Mucosa of descending colon (tissue), 3 donors: ENCODE measurements around the gene TRIO. TPM values are rescaled to one million over a fixed set of nuclear protein-coding genes. Genes with fewer than 3 reads are reported as not detected.

Experiments used
- ATAC-seq: fragments of 200-7000 bp; cut with Tn5 transposase; one replicate; pipeline ENCODE4 v1.9.1; 2020; ENCODE audit warnings: mild to moderate bottlenecking, moderate library complexity
- DNase-seq, 3 donors: peaks; one replicate each; pipeline ENCODE4 v3.0.0-alpha.2; 2020
- H3K36me3 ChIP-seq: fragments of 200-600 bp; one replicate; pipeline ENCODE4 v1.8.0; 2021; ENCODE audit warnings: low read depth, mild to moderate bottlenecking
- H3K4me1 ChIP-seq: fragments of 200-600 bp; one replicate; pipeline ENCODE4 v1.8.0; 2021; ENCODE audit warnings: low read depth, mild to moderate bottlenecking
- H3K4me3 ChIP-seq: fragments of 200-600 bp; one replicate; pipeline ENCODE4 v1.8.0; 2021; ENCODE audit warnings: mild to moderate bottlenecking
- H3K9me3 ChIP-seq: fragments of 200-600 bp; one replicate; pipeline ENCODE4 v1.8.0; 2021; ENCODE audit warnings: mild to moderate bottlenecking
- intact Hi-C, 2 donors: fragments of 100-400 bp; cut with DNase I in 1 of 2; cut with micrococcal nuclease in 1 of 2; formaldehyde crosslinking; loops; one replicate each; pipeline versions ENCODE4 v1.11.0 to v1.11.1; 2022; cut with DNase I, micrococcal nuclease
- total RNA-seq, 3 donors: library from RNA; stranded (reverse); fragmentation: NEBNext Ultra II Directional in 2 of 3; extraction: Animal tissue kit (Norgen Biotek cat#: 25700) in 2 of 3; gene quantifications; one replicate each; pipeline versions ENCODE4 v1.2.1 to v1.2.4, GENCODE V29; 2021 to 2023
- TF ChIP-seq, protein P1 (sequence below): fragments of 200-600 bp; IDR thresholded peaks from one replicate; pipeline ENCODE4 v1.8.0; 2022; ENCODE audit warnings: antibody characterized with exemption, mild to moderate bottlenecking
- donor health status: DM: no; HTN: no; CAD: no; lungs with moderate emphysema.
- donor health status: DM: no; HTN: no; CAD: no.
- donor health status: DM: no; HTN: yes; CAD: no.

TRIO gene
- total RNA-seq, 3 donors from 2014 or later, result 164 to 231 (median 168) TPM

DNA sequence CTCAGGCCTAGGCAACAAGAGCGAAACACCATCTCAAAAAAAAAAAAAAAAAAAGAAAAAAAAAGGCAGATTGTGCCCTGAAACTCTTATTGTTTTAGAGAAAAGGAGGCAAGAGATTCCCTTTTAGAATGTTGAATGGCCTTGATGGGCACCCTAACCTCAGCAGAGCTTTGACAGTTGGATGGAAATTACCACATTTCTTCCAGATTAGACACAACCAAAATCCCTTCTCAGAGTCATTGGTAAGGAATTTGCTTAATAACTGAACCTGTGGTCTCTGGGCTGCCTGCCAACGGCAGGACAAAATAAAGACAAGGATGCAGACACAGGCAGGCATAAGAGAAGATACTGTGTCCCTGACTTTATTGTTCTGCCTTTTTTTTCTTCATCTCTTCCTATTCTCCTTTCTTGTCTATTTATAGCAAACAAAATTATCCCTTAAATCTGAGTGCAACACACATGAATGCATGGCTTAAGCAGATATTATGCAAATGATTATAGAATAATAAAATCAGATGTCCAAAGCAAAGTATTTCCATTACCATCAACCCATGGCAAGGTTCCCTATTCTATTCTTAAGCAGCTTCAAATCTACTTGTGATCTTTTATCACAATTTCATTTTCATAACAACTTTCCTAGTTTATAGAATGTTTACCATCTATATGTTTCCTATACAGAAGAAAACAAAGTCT, 37.3 kb upstream of the TRIO start:
- TF ChIP-seq, protein P1, sequence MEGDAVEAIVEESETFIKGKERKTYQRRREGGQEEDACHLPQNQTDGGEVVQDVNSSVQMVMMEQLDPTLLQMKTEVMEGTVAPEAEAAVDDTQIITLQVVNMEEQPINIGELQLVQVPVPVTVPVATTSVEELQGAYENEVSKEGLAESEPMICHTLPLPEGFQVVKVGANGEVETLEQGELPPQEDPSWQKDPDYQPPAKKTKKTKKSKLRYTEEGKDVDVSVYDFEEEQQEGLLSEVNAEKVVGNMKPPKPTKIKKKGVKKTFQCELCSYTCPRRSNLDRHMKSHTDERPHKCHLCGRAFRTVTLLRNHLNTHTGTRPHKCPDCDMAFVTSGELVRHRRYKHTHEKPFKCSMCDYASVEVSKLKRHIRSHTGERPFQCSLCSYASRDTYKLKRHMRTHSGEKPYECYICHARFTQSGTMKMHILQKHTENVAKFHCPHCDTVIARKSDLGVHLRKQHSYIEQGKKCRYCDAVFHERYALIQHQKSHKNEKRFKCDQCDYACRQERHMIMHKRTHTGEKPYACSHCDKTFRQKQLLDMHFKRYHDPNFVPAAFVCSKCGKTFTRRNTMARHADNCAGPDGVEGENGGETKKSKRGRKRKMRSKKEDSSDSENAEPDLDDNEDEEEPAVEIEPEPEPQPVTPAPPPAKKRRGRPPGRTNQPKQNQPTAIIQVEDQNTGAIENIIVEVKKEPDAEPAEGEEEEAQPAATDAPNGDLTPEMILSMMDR, result no peak
- DNase-seq (no peak), ATAC-seq (no peak)
- no peaks in the 10 kb centered on the region for H3K9me3 ChIP-seq
- no peaks in the 10 kb centered on the region for H3K36me3 ChIP-seq
- H3K4me3 ChIP-seq, result no peak overlapping the region
- intact Hi-C loops, result loop anchor here in 1 of 2 donors (5.0 kb wide), 1 partner anchor 166 kb away; no protein-coding TSS in a partner anchor
- H3K4me1 ChIP-seq, result no peaks in the 10 kb centered on the region

DNA sequence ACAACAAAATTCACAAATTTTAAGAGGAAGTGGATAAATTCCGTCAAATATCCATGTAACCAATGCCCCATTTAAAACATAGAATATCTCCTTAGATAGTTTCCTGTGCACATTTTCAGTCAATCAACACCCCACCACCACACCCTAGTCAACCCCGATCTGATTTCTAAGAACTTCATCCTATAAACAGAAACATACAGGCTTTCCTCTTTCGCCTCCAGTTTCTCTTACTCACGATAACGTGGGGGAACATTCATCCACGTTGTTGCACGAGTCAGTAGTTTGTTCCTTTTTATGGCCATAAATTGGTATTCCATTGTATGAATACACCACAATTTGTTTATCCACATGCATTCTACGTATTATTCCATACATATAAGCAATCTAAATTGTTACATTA, 35.6 kb upstream of the TRIO start:
- Histone ChIP-seq H3K4me1 (no peaks in the 10 kb centered on the region), H3K4me3 (no peak overlapping the region), H3K9me3 (no peaks in the 10 kb centered on the region), H3K36me3 (no peaks in the 10 kb centered on the region)
- intact Hi-C loops, result loop anchor here in 1 of 2 donors (5.0 kb wide), 1 partner anchor 165 kb away; no protein-coding TSS in a partner anchor
- TF ChIP-seq, protein P1, result no peak
- ATAC-seq (no peak), DNase-seq (no peak)

DNA sequence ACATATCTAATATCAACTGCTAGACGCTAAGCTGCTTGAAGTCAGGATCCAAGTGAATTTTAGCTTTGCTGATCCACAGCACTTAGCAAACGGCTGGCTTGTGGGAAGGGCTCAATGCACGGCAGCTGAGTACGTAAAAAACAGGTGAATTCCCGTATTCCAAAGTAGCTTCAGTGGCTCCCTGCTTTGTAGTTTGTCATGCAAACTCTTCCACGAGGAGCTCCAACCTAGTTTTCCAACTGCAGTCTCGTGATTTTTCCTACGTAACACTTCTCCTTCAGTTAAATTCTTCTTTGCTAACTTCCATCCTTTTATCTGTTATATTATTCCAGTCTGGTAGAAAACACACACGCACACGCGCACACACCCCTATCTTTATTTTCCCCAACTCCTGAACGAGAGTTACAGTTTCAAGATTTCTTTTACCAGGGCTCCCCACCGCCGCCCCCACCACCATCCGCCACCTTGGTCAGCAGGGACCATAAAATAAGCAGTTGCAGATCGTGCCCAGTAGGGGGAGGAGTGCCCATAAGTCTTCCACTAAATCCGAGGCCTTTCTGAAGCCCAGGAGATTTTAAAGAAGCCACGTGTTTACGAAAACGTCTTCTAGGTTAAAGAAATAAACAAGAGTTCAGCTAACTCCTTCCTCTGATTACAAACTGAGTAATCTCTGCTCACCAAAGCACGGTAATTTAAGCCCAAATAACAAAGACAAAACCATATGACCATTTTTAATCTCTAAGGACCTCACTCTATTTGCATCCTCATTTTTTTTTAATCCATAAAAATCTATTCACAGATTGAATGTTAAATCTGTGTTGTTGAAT, 34.8 kb upstream of the TRIO start:
- H3K4me1 ChIP-seq, result no peaks in the 10 kb centered on the region
- H3K4me3 ChIP-seq, result no peak overlapping the region
- TF ChIP-seq, protein P1, result peak; percentile 40
- intact Hi-C loops, result loop anchor here in 1 of 2 donors (5.0 kb wide), 1 partner anchor 164 kb away; no protein-coding TSS in a partner anchor
- DNase-seq (peak; percentile 47 to 81 (median 50)), ATAC-seq (peak; percentile 90)
- no peaks in the 10 kb centered on the region for H3K9me3 ChIP-seq
- H3K36me3 ChIP-seq, result no peaks in the 10 kb centered on the region

DNA sequence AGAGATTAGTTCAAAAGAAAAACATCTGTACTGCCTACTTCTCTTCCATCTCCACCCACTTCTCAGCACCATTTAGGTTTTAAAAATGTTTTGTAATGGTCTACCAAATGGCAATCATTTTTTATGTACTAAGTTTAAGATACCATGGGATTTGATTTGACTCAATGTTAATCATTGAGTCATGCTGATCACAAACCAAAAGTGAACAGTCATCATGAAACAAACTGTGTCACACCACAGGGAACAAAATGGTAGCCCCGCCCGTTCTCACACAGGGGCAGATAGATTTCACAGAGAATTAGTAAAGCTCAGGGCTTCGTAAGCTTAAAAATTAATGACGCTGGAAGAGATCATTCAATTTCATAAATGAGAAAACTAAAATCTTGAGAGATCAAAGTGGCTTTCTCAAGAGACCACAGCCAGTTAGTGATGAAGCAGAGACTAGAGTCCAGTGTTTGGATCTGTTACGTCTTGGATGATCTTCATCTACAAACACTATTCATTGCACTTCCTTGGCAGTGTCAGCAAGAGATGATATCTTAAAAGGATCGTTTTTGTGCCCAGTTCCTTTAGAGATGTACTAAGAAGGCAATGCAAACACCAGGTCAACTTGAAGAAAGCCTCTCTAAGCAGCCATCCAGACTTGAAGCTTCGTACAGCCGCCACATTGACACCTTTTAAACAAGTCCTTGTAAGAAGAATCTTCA, 33.9 kb upstream of the TRIO start:
- no peak for ATAC-seq
- DNase-seq, result no peak
- TF ChIP-seq, protein P1, result no peak
- intact Hi-C loops, result loop anchor here in 1 of 2 donors (5.0 kb wide), 1 partner anchor 163 kb away; no protein-coding TSS in a partner anchor
- Histone ChIP-seq H3K9me3 (no peaks in the 10 kb centered on the region), H3K4me3 (no peak overlapping the region), H3K36me3 (no peaks in the 10 kb centered on the region), H3K4me1 (no peaks in the 10 kb centered on the region)

DNA sequence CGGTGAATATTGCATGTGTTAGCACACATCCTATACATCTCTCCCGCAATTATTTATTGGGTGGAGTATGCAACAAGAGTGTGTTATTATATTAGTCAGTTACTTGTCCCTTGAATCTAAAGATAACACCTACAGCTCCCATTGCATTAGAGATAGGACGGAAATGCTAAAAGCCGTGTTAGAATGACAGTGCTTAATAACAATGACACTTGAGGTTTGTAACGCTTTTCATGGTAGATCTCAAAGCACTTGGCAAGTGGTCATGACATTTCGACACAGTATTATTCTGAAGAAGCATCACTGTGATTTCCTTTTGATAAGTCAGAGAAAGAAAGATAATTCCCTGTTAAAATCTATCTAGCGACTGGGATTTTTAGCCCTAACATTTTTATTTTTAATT, 33.4 kb upstream of the TRIO start:
- intact Hi-C loops, result loop anchor here in 1 of 2 donors (5.0 kb wide), 1 partner anchor 163 kb away; no protein-coding TSS in a partner anchor
- no peaks in the 10 kb centered on the region for H3K4me1 ChIP-seq
- DNase-seq (no peak), ATAC-seq (no peak)
- H3K36me3 ChIP-seq, result no peaks in the 10 kb centered on the region
- no peak overlapping the region for H3K4me3 ChIP-seq
- TF ChIP-seq, protein P1, result no peak
- no peaks in the 10 kb centered on the region for H3K9me3 ChIP-seq
